ENCODE measurements around the gene TCP11L2.

Gene TCP11L2

GRCh38 chr12:106302401-106303201 lies at the start of gene TCP11L2:
TCP11L2 (plus strand) TSS chr12:106302733; CDS start chr12:106311076, 8,343 bp downstream.
- peak in 57 of 58 donors; percentile 43 to 97 (median 87) for DNase-seq

- no peak for DNase-seq
These were observed 47.8 kb upstream of the TCP11L2 start for GRCh38 chr12:106254724-106255123.

GRCh38 chr12:106255493-106255892 lies 47.0 kb upstream of the TCP11L2 start:
- no peak for DNase-seq

- DNase-seq: no peak
These were observed 46.6 kb upstream of the TCP11L2 start for GRCh38 chr12:106255952-106256351.

GRCh38 chr12:106256524-106256923 lies 46.0 kb upstream of the TCP11L2 start:
- DNase-seq: no peak

GRCh38 chr12:106258226-106258625 lies 44.3 kb upstream of the TCP11L2 start:
- DNase-seq: no peak

- no peak for DNase-seq
These were observed 43.6 kb upstream of the TCP11L2 start for GRCh38 chr12:106258935-106259334.

- DNase-seq: no peak
These were observed 37.4 kb upstream of the TCP11L2 start for GRCh38 chr12:106265116-106265515.

- no peak for DNase-seq
These were observed 35.0 kb upstream of the TCP11L2 start for GRCh38 chr12:106267535-106267934.

- no peak for DNase-seq
These were observed 33.3 kb upstream of the TCP11L2 start for GRCh38 chr12:106269150-106269771.

GRCh38 chr12:106271575-106272505 lies 30.7 kb upstream of the TCP11L2 start:
- DNase-seq: no peak

GRCh38 chr12:106273491-106273890 lies 29.0 kb upstream of the TCP11L2 start:
- no peak for DNase-seq

GRCh38 chr12:106274012-106274411 lies 28.5 kb upstream of the TCP11L2 start:
- no peak for DNase-seq

GRCh38 chr12:106274575-106275121 lies 27.9 kb upstream of the TCP11L2 start:
- no peak for DNase-seq

GRCh38 chr12:106275458-106275857 lies 27.1 kb upstream of the TCP11L2 start:
- DNase-seq: no peak

- no peak for DNase-seq
These were observed 26.3 kb upstream of the TCP11L2 start for GRCh38 chr12:106276032-106276740.

GRCh38 chr12:106280106-106280505 lies 22.4 kb upstream of the TCP11L2 start:
- DNase-seq: peak in 1 of 58 donors; percentile 4

- DNase-seq: no peak
These were observed 21.3 kb upstream of the TCP11L2 start for GRCh38 chr12:106281056-106281782.

GRCh38 chr12:106281804-106282203 lies 20.7 kb upstream of the TCP11L2 start:
- DNase-seq: no peak

All from anterior cingulate cortex (tissue), 58 donors.